ENCODE data around the gene GCLM.

Gene GCLM

GRCh38 chr1:93910305-93910704 lies 1.1 kb upstream of the GCLM start:
- TF ChIP-seq, protein P1, sequence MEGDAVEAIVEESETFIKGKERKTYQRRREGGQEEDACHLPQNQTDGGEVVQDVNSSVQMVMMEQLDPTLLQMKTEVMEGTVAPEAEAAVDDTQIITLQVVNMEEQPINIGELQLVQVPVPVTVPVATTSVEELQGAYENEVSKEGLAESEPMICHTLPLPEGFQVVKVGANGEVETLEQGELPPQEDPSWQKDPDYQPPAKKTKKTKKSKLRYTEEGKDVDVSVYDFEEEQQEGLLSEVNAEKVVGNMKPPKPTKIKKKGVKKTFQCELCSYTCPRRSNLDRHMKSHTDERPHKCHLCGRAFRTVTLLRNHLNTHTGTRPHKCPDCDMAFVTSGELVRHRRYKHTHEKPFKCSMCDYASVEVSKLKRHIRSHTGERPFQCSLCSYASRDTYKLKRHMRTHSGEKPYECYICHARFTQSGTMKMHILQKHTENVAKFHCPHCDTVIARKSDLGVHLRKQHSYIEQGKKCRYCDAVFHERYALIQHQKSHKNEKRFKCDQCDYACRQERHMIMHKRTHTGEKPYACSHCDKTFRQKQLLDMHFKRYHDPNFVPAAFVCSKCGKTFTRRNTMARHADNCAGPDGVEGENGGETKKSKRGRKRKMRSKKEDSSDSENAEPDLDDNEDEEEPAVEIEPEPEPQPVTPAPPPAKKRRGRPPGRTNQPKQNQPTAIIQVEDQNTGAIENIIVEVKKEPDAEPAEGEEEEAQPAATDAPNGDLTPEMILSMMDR (IDR thresholded peaks at IDR 0.05; ENCODE audit: insufficient read depth, low read length) = no peak
- TF ChIP-seq POLR2AphosphoS5 (IDR thresholded peaks at IDR 0.05; ENCODE audit: low read depth) = no peak
- no peak overlapping the region for H3K27ac ChIP-seq (replicated peaks)
- DNase-seq (ENCODE audit: low read depth in 1 of 2, low spot score in 1 of 2) = no peak
- H3K27me3 ChIP-seq (ENCODE audit: insufficient read depth, poor library complexity, severe bottlenecking) = no peaks in the 10 kb centered on the region
- no peak overlapping the region for H3K4me3 ChIP-seq (replicated peaks; ENCODE audit: insufficient read depth, low read length)

- H3K4me3 ChIP-seq (replicated peaks; ENCODE audit: insufficient read depth, low read length) = peak overlapping the region; percentile 77
- 0 out of 2 replicates have a peak overlapping the region, but pooled peaks have one; percentile 18 for H3K27ac ChIP-seq (replicated peaks)
- no peaks in the 10 kb centered on the region for H3K27me3 ChIP-seq (ENCODE audit: insufficient read depth, poor library complexity, severe bottlenecking)
- TF ChIP-seq, protein P1 (IDR thresholded peaks at IDR 0.05; ENCODE audit: insufficient read depth, low read length) = no peak
- TF ChIP-seq GABPA (IDR thresholded peaks at IDR 0.05; ENCODE audit: low read depth) (no peak), REST (IDR thresholded peaks at IDR 0.05; ENCODE audit: insufficient replicate concordance, low read depth) (no peak), POLR2AphosphoS5 (IDR thresholded peaks at IDR 0.05; ENCODE audit: low read depth) (no peak), SPI1 (IDR thresholded peaks at IDR 0.05; ENCODE audit: borderline replicate concordance, low read depth) (no peak)
- DNase-seq (ENCODE audit: low read depth in 1 of 2, low spot score in 1 of 2) = peak in 1 of 2 experiments; percentile 36
Observed at GRCh38 chr1:93908394-93909145, 660 bp downstream of the GCLM start.

- H3K27ac ChIP-seq (replicated peaks) = no peak overlapping the region
- TF ChIP-seq SPI1 (IDR thresholded peaks at IDR 0.05; ENCODE audit: borderline replicate concordance, low read depth) (no peak), POLR2AphosphoS5 (IDR thresholded peaks at IDR 0.05; ENCODE audit: low read depth) (no peak), GABPA (IDR thresholded peaks at IDR 0.05; ENCODE audit: low read depth) (no peak), REST (IDR thresholded peaks at IDR 0.05; ENCODE audit: insufficient replicate concordance, low read depth) (no peak)
- TF ChIP-seq, protein P1 (IDR thresholded peaks at IDR 0.05; ENCODE audit: insufficient read depth, low read length) = no peak
- H3K4me3 ChIP-seq (replicated peaks; ENCODE audit: insufficient read depth, low read length) = peak overlapping the region; percentile 77; the same call in 1 of the 2 replicates
- no peaks in the 10 kb centered on the region for H3K27me3 ChIP-seq (ENCODE audit: insufficient read depth, poor library complexity, severe bottlenecking)
- no peak for DNase-seq (ENCODE audit: low read depth in 1 of 2, low spot score in 1 of 2)
Observed at GRCh38 chr1:93907718-93908117, 1.5 kb downstream of the GCLM start.

Data from HL-60 (cell line).